Osteocyte (in vitro differentiated cells): Measurements from ENCODE around the gene PRRT1B. TPM values are rescaled to one million over a fixed set of nuclear protein-coding genes. Genes with fewer than 3 reads are reported as not detected.
A peak's percentile ranks its signal among the peaks of the same experiment; 100 is the strongest.

Source experiments
- DNase-seq: peaks from one replicate; pipeline ENCODE4 v3.0.0; 2021; ENCODE audit warnings: mixed read lengths; ENCODE audit not compliant: unreplicated experiment; ENCODE audit errors: extremely low spot score
- H3K27ac Mint-ChIP-seq: one replicate; pipeline ENCODE4 v1.8.0; 2021; ENCODE audit warnings: mild to moderate bottlenecking, mixed read lengths; ENCODE audit not compliant: unreplicated experiment
- H3K27me3 Mint-ChIP-seq: one replicate; pipeline ENCODE4 v1.8.0; 2021; ENCODE audit warnings: mixed read lengths; ENCODE audit not compliant: unreplicated experiment
- H3K36me3 Mint-ChIP-seq: one replicate; pipeline ENCODE4 v1.8.0; 2021; ENCODE audit warnings: mixed read lengths; ENCODE audit not compliant: unreplicated experiment
- H3K4me1 Mint-ChIP-seq: one replicate; pipeline ENCODE4 v1.8.0; 2021; ENCODE audit warnings: mixed read lengths; ENCODE audit not compliant: unreplicated experiment
- H3K4me3 Mint-ChIP-seq: one replicate; pipeline ENCODE4 v1.8.0; 2021; ENCODE audit warnings: mild to moderate bottlenecking, moderate library complexity, mixed read lengths; ENCODE audit not compliant: unreplicated experiment
- H3K9me3 Mint-ChIP-seq: one replicate; pipeline ENCODE4 v1.8.0; 2021; ENCODE audit warnings: mixed read lengths; ENCODE audit not compliant: unreplicated experiment
- CTCF ChIP-seq: fragments of 200-600 bp; sonication (generic); IDR thresholded peaks from 2 replicates; pipeline ENCODE4 v1.5.0; 2021; ENCODE audit warnings: antibody characterized with exemption, mild to moderate bottlenecking, moderate library complexity
- total RNA-seq: library from RNA; stranded (reverse); gene quantifications from 2 replicates; pipeline ENCODE4 v1.2.1, GENCODE V29; 2021

Gene PRRT1B
- total RNA-seq, 1 donor from 2014 or later = not detected

DNA sequence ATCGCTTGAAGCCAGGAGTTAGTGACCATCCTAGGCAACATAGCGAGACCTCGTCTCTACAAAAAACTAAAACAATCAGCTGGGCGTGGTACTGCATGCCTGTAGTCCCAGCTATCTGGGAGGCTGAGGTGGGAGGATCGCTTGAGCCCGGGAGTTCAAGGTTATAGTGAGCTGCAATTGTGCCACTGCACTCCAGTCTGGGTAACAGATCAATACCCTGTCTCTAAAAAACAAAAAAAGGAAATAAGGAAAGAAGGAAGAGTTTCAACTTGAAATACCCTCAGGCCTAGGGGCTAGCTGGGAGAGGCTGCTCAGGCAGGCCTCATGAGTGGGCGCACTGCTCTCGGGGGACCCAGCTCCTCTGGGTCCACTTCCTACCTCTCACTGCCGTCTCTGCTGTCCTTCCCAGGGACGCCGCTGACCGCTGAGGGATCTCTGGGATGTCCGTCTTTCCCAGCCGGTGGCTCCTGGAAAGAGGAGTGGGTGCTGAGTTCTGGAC is 56.4 kb downstream of the PRRT1B start:
- Mint-ChIP-seq H3K27ac (no peak overlapping the region), H3K4me1 (peaks cover 2% of the 10 kb centered on the region), H3K36me3 (peaks cover 34% of the 10 kb centered on the region), H3K9me3 (no peaks in the 10 kb centered on the region), H3K4me3 (no peak overlapping the region), H3K27me3 (no peaks in the 10 kb centered on the region)
- no peak for TF ChIP-seq CTCF
- DNase-seq = no peak

DNA sequence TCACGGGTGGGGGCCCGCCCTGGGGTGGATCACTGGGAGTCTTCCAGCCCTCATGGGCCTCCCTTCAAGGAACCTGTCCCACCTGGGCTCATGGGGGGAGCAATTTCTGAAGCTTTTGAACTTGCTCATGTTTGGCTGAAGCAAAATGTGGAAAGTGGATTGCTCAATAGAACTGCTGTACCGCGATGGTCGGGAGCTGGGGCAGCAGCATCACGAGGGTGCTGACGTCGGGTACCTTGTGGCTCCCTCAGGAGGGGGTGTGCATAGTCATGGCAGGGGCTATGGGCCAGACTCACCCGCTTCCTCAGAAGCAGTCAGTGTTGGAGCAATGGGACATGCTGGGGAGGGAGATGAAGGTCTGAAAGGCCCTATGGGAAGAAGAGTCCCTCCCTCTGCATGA is 57.9 kb downstream of the PRRT1B start:
- DNase-seq = no peak
- Mint-ChIP-seq H3K4me1 (peaks cover 12% of the 10 kb centered on the region), H3K4me3 (no peak overlapping the region), H3K36me3 (peaks cover 26% of the 10 kb centered on the region), H3K27ac (no peak overlapping the region), H3K9me3 (no peaks in the 10 kb centered on the region), H3K27me3 (no peaks in the 10 kb centered on the region)
- no peak for TF ChIP-seq CTCF

DNA sequence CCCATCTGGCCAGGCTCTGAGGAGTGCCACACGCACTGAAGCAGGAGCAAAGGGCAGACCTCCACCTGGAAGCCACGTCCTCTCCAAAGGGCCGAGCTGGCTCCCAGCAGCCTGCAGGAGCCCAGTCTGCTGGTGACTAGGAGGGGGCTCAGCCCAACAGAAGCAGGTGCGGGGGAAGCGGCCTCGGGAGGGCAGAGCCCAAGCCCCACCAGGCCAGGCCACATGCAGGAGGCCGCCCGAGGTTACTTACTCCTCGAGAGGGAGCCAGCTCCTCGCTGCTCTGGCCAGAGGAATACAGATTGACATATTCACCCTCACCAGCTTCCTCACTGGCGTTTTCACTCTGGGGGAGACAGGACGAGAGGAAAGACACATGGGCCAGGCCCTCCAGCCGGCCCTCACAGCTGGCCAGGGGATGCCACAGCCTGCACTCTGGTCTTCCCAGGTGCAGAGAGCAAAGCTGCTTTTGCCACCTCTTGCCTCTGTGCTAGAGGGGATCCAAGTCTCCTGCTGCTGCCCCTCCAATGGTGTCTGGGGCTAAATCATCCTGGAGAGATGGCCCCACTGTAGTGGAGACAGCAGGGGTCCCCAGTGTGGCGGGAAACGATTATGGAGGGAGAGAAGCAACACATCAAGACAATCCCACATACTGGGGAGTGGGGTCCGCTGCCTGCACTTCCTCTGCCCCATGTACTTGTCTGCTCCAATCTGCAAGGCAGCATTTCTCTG is 58.6 kb downstream of the PRRT1B start:
- no peak for DNase-seq
- H3K27ac Mint-ChIP-seq = no peak overlapping the region
- H3K27me3 Mint-ChIP-seq = no peaks in the 10 kb centered on the region
- H3K9me3 Mint-ChIP-seq = no peaks in the 10 kb centered on the region
- peaks cover 19% of the 10 kb centered on the region for H3K4me1 Mint-ChIP-seq
- no peak overlapping the region for H3K4me3 Mint-ChIP-seq
- TF ChIP-seq CTCF = no peak
- H3K36me3 Mint-ChIP-seq = peaks cover 24% of the 10 kb centered on the region

GRCh38 chr9:131605770-131606590 is 60.7 kb downstream of the PRRT1B start:
- peak overlapping the region; percentile 1 for H3K27ac Mint-ChIP-seq
- H3K36me3 Mint-ChIP-seq = peaks cover 18% of the 10 kb centered on the region
- TF ChIP-seq CTCF = no peak
- peaks cover 35% of the 10 kb centered on the region for H3K4me1 Mint-ChIP-seq
- H3K9me3 Mint-ChIP-seq = no peaks in the 10 kb centered on the region
- no peak for DNase-seq
- H3K27me3 Mint-ChIP-seq = no peaks in the 10 kb centered on the region
- H3K4me3 Mint-ChIP-seq = no peak overlapping the region
